Middle frontal gyrus (tissue), 1 donor: ENCODE data around the gene LTA.
"Not testable (repeated sequence)": the region's sequence is repeated elsewhere in the genome, so short reads cannot be mapped to it uniquely, and the experiment has no call there.

Experiments used
- DNase-seq: peaks from one replicate; pipeline ENCODE4 v3.0.0-alpha.2; 2015; ENCODE audit warnings: low spot score; ENCODE audit errors: extremely low spot score

LTA gene

GRCh38 chr6:31541658-31542521 lies 30.2 kb upstream of the LTA start, which contains the start of gene DDX39B:
Gene DDX39B (minus strand): TSS chr6:31542003. CDS start chr6:31540532, 1,471 bp downstream.
- DNase-seq, result peak; percentile 98

GRCh38 chr6:31543639-31544038 lies 28.4 kb upstream of the LTA start:
- no peak for DNase-seq

- no peak for DNase-seq
Observed at GRCh38 chr6:31544676-31545075, 27.4 kb upstream of the LTA start.

- DNase-seq, result no peak
Observed at GRCh38 chr6:31545291-31545690, 26.8 kb upstream of the LTA start.

GRCh38 chr6:31546339-31546957 lies 25.6 kb upstream of the LTA start, which contains the start of gene ATP6V1G2:
Gene ATP6V1G2 (minus strand): TSS chr6:31546608. CDS start chr6:31546559, 49 bp downstream.
- peak; percentile 83 for DNase-seq

- DNase-seq, result peak; percentile 96
Observed at GRCh38 chr6:31546958-31547726, 24.9 kb upstream of the LTA start, which contains the start of gene NFKBIL1. Gene NFKBIL1 (plus strand): TSS chr6:31547608. CDS start chr6:31547695, 87 bp downstream.

GRCh38 chr6:31547727-31548543 lies 24.2 kb upstream of the LTA start:
- no peak for DNase-seq

- no peak for DNase-seq
Observed at GRCh38 chr6:31548544-31548873, 23.6 kb upstream of the LTA start.

GRCh38 chr6:31551371-31551770 lies 20.7 kb upstream of the LTA start:
- not testable (repeated sequence) for DNase-seq

GRCh38 chr6:31556307-31556706 lies 15.8 kb upstream of the LTA start:
- DNase-seq, result no peak

GRCh38 chr6:31557443-31558317 lies 14.4 kb upstream of the LTA start:
- DNase-seq, result no peak

- DNase-seq, result no peak
Observed at GRCh38 chr6:31558318-31558625, 13.8 kb upstream of the LTA start.

GRCh38 chr6:31558631-31559500 lies 13.2 kb upstream of the LTA start:
- DNase-seq, result no peak

- no peak for DNase-seq
Observed at GRCh38 chr6:31559606-31559957, 12.5 kb upstream of the LTA start.

- no peak for DNase-seq
Observed at GRCh38 chr6:31559958-31560696, 12.0 kb upstream of the LTA start.

GRCh38 chr6:31560697-31561058 lies 11.4 kb upstream of the LTA start:
- DNase-seq, result no peak

- no peak for DNase-seq
Observed at GRCh38 chr6:31567531-31568370, 4.3 kb upstream of the LTA start.

GRCh38 chr6:31568537-31568961 lies 3.5 kb upstream of the LTA start:
- DNase-seq, result no peak
